ENCODE results near the gene IQCF5. TPM values are rescaled to one million over a fixed set of nuclear protein-coding genes. Genes with fewer than 3 reads are reported as not detected.
"Not testable (repeated sequence)": the region's sequence is repeated elsewhere in the genome, so short reads cannot be mapped to it uniquely, and the experiment has no call there.

IQCF5 gene
- total and polyA plus RNA-seq, 9 of the 15 experiments (the other 6 are each of a cell fraction or from before 2014, with no cell fraction given), result not detected

GRCh38 chr3:51902361-51902760, 27.0 kb upstream of the IQCF5 start:
- H3K79me2 ChIP-seq (ENCODE audit: control insufficient read depth, insufficient read depth, low read length); H3K27me3 ChIP-seq (ENCODE audit: control insufficient read depth in 2 of 2, insufficient read depth in 2 of 2, low read length in 2 of 2); POLR2A ChIA-PET; H3K4me3 ChIP-seq; H3K9me3 ChIP-seq (replicated peaks; ENCODE audit: control insufficient read depth, insufficient read depth, low read depth, low read length); H3K27ac ChIP-seq (ENCODE audit: extremely low read depth, low read depth, low read length); intact Hi-C loops (cut with micrococcal nuclease); H3K4me1 ChIP-seq (replicated peaks in 1 of 2; ENCODE audit: control insufficient read depth in 2 of 2, insufficient read depth in 2 of 2, low read length in 2 of 2); H3K36me3 ChIP-seq (ENCODE audit: control insufficient read depth, insufficient read depth, low read length); FAIRE-seq; BruUV-seq (replicated peaks); H3K9ac ChIP-seq (ENCODE audit: insufficient read depth in 1 of 2, low read depth in 2 of 2, low read length in 2 of 2); in situ Hi-C loops (cut with MboI); ATAC-seq; DNase-seq (ENCODE audit: extremely low read depth in 1 of 4, low spot score in 3 of 4); H3K4me2 ChIP-seq (ENCODE audit: insufficient read depth, low read length); CTCF ChIA-PET (ENCODE audit: low intra/inter-chr PET ratio); H3K9me1 ChIP-seq (ENCODE audit: control insufficient read depth, insufficient read depth, low read length); H4K20me1 ChIP-seq (replicated peaks; ENCODE audit: control insufficient read depth, insufficient read depth, low read length); H2AFZ ChIP-seq (ENCODE audit: low read depth, low read length); TF ChIP-seq ATF3 (CRISPR knock-in tag; conservative IDR thresholded peaks at IDR 0.05): not testable (repeated sequence)
- peak; percentile 38; the same call in 1 of the 2 replicates for TF ChIP-seq ATF3 (IDR thresholded peaks at IDR 0.05)
- WGBS (ENCODE audit: insufficient coverage, low coverage, missing lambda C conversion rate), result 19% methylated on average over 6 of the region's 7 CpGs

- ATAC-seq; FAIRE-seq; H3K9me1 ChIP-seq (ENCODE audit: control insufficient read depth, insufficient read depth, low read length); in situ Hi-C loops (cut with MboI); H2AFZ ChIP-seq (ENCODE audit: low read depth, low read length); intact Hi-C loops (cut with micrococcal nuclease); CTCF ChIA-PET (ENCODE audit: low intra/inter-chr PET ratio); H3K4me3 ChIP-seq; H3K4me1 ChIP-seq (replicated peaks in 1 of 2; ENCODE audit: control insufficient read depth in 2 of 2, insufficient read depth in 2 of 2, low read length in 2 of 2); H3K79me2 ChIP-seq (ENCODE audit: control insufficient read depth, insufficient read depth, low read length); H3K9ac ChIP-seq (ENCODE audit: insufficient read depth in 1 of 2, low read depth in 2 of 2, low read length in 2 of 2); BruUV-seq (replicated peaks); DNase-seq (ENCODE audit: extremely low read depth in 1 of 4, low spot score in 3 of 4); H3K4me2 ChIP-seq (ENCODE audit: insufficient read depth, low read length); H3K36me3 ChIP-seq (ENCODE audit: control insufficient read depth, insufficient read depth, low read length); POLR2A ChIA-PET; H3K27ac ChIP-seq (ENCODE audit: extremely low read depth, low read depth, low read length); H3K9me3 ChIP-seq (replicated peaks; ENCODE audit: control insufficient read depth, insufficient read depth, low read depth, low read length); H4K20me1 ChIP-seq (replicated peaks; ENCODE audit: control insufficient read depth, insufficient read depth, low read length): not testable (repeated sequence)
- H3K27me3 ChIP-seq (ENCODE audit: control insufficient read depth in 2 of 2, insufficient read depth in 2 of 2, low read length in 2 of 2), result peaks cover 4 to 16% of the 10 kb centered on the region in 2 experiments; a peak in 4 of 5 replicates
- 0% methylated on average over 6 of the region's 7 CpGs for WGBS (ENCODE audit: insufficient coverage, low coverage, missing lambda C conversion rate)
Observed at GRCh38 chr3:51900043-51900442, 24.6 kb upstream of the IQCF5 start.

All from K562 (cell line).